H1 (cell line): ENCODE data around the gene SLC2A13.

Experiments
- CHD2 ChIP-seq: IDR thresholded peaks from 2 replicates; pipeline ENCODE4 v1.6.1; 2012; ENCODE audit warnings: low read length, improper control_type of control experiment
- POLR2A ChIP-seq, 2 experiments: IDR thresholded peaks; 1 replicate in 1 of 2; 2 replicates in 1 of 2; pipeline ENCODE4 v1.6.1; 2011; ENCODE audit warnings: low read depth in 2 of 2, low read length in 2 of 2, mild to moderate bottlenecking in 2 of 2; ENCODE audit errors: control extremely low read depth in 1 of 2
- RAD21 ChIP-seq, 2 experiments: IDR thresholded peaks in 1 of 2; conservative IDR thresholded peaks in 1 of 2; 2 replicates each; pipeline ENCODE4 v1.6.1; 2011; ENCODE audit warnings: low read depth in 2 of 2, low read length in 2 of 2, improper control_type of control experiment in 1 of 2, inconsistent platforms in 1 of 2, mild to moderate bottlenecking in 1 of 2, moderate library complexity in 1 of 2
- SUZ12 ChIP-seq: fragments of 200-600 bp; sonication (generic); IDR thresholded peaks from 2 replicates; pipeline ENCODE4 v1.6.1; 2012; ENCODE audit warnings: mild to moderate bottlenecking, inconsistent platforms, low read length, moderate library complexity, mixed read lengths
- YY1 ChIP-seq: IDR thresholded peaks from 2 replicates; pipeline ENCODE4 v1.6.1; 2011; ENCODE audit warnings: low read depth, mild to moderate bottlenecking, low read length
- TF ChIP-seq, protein P1 (sequence below), 3 experiments: IDR thresholded peaks; 1 replicate in 2 of 3; 2 replicates in 1 of 3; pipeline versions ENCODE4 v1.5.1 to v1.6.1; 2011; ENCODE audit warnings: low read length in 3 of 3, mild to moderate bottlenecking in 3 of 3, inconsistent platforms in 2 of 3, low read depth in 1 of 3, moderate library complexity in 1 of 3; ENCODE audit not compliant: insufficient read depth in 1 of 3; ENCODE audit errors: control extremely low read depth in 1 of 3

- TF ChIP-seq RAD21 (IDR thresholded peaks at IDR 0.05 in 1 of 2, conservative IDR thresholded peaks at IDR 0.05 in 1 of 2; ENCODE audit: low read depth in 2 of 2, low read length in 2 of 2) (no peak), CHD2 (no peak), POLR2A (IDR thresholded peaks at IDR 0.05; ENCODE audit: control extremely low read depth in 1 of 2, low read depth in 2 of 2, low read length in 2 of 2) (no peak), SUZ12 (no peak), YY1 (no peak)
- TF ChIP-seq, protein P1, sequence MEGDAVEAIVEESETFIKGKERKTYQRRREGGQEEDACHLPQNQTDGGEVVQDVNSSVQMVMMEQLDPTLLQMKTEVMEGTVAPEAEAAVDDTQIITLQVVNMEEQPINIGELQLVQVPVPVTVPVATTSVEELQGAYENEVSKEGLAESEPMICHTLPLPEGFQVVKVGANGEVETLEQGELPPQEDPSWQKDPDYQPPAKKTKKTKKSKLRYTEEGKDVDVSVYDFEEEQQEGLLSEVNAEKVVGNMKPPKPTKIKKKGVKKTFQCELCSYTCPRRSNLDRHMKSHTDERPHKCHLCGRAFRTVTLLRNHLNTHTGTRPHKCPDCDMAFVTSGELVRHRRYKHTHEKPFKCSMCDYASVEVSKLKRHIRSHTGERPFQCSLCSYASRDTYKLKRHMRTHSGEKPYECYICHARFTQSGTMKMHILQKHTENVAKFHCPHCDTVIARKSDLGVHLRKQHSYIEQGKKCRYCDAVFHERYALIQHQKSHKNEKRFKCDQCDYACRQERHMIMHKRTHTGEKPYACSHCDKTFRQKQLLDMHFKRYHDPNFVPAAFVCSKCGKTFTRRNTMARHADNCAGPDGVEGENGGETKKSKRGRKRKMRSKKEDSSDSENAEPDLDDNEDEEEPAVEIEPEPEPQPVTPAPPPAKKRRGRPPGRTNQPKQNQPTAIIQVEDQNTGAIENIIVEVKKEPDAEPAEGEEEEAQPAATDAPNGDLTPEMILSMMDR (IDR thresholded peaks at IDR 0.05; ENCODE audit: control extremely low read depth in 1 of 3, insufficient read depth in 1 of 3, low read depth in 1 of 3, low read length in 3 of 3), result no peak
These were observed 40.2 kb downstream of the SLC2A13 start for GRCh38 chr12:40065636-40066035.
